Stimulated activated naive B cell treated with anti-CD40 and anti-IgM and Interleukin-4, amounts not matched to agents 10 μg/mL and 1 μg/mL and 100 μg/mL, for 72 hours (primary cell): ENCODE results near the gene CNOT8.
A peak's percentile ranks its signal among the peaks of the same experiment; 100 is the strongest.
"Not testable (repeated sequence)": the region's sequence is repeated elsewhere in the genome, so short reads cannot be mapped to it uniquely, and the experiment has no call there.

Experiments used
- ATAC-seq, 2 donors: fragments of 150-1000 bp; cut with Tn5 transposase; replicated peaks; 2 replicates each; pipeline ENCODE4 v1.10.0; 2021; ENCODE audit warnings: moderate library complexity in 1 of 2
- DNase-seq: peaks from one replicate; pipeline ENCODE4 v3.0.0; 2021
- H3K27ac Mint-ChIP-seq: one replicate; pipeline ENCODE4 v1.8.0; 2022; ENCODE audit warnings: mild to moderate bottlenecking, mixed read lengths
- H3K27me3 Mint-ChIP-seq, 2 donors: one replicate each; pipeline ENCODE4 v1.8.0; 2022; ENCODE audit warnings: mixed read lengths in 2 of 2
- H3K36me3 Mint-ChIP-seq, 2 donors: one replicate each; pipeline ENCODE4 v1.8.0; 2022; ENCODE audit warnings: mixed read lengths in 2 of 2, mild to moderate bottlenecking in 1 of 2
- H3K4me1 Mint-ChIP-seq, 2 donors: one replicate each; pipeline ENCODE4 v1.8.0; 2022; ENCODE audit warnings: mixed read lengths in 2 of 2, mild to moderate bottlenecking in 1 of 2
- H3K4me3 Mint-ChIP-seq, 2 donors: one replicate each; pipeline ENCODE4 v1.8.0; 2022; ENCODE audit warnings: mild to moderate bottlenecking in 2 of 2, mixed read lengths in 2 of 2, moderate library complexity in 1 of 2
- H3K9me3 Mint-ChIP-seq, 2 donors: one replicate each; pipeline ENCODE4 v1.8.0; 2022; ENCODE audit warnings: mixed read lengths in 2 of 2, mild to moderate bottlenecking in 1 of 2

CNOT8 gene

GRCh38 chr5:154858297-154858971 is at the start of gene CNOT8:
TSS of gene CNOT8 (plus strand) at chr5:154858627. CDS start at chr5:154863279, 4,652 bp downstream.
- Mint-ChIP-seq H3K9me3 (no peaks in the 10 kb centered on the region), H3K4me3 (peak within 1 kb of the TSS; percentile 94 to 97), H3K27ac (peak within 1 kb of the TSS; percentile 98), H3K36me3 (peaks cover 21 to 27% of the 10 kb centered on the region in 2 donors), H3K27me3 (no peaks in the 10 kb centered on the region), H3K4me1 (peaks cover 29 to 49% of the 10 kb centered on the region in 2 donors)
- DNase-seq: peak; percentile 98
- peak; percentile 85 to 87 for ATAC-seq

GRCh38 chr5:154811239-154811638 is 47.2 kb upstream of the CNOT8 start:
- Mint-ChIP-seq H3K36me3 (peaks cover 49 to 67% of the 10 kb centered on the region in 2 donors), H3K27me3 (no peaks in the 10 kb centered on the region), H3K4me1 (peaks cover 18 to 32% of the 10 kb centered on the region in 2 donors), H3K9me3 (no peaks in the 10 kb centered on the region), H3K27ac (peak overlapping the region; percentile 63), H3K4me3 (no peak overlapping the region)
- DNase-seq (no peak), ATAC-seq (no peak)

GRCh38 chr5:154811653-154812465 is 46.6 kb upstream of the CNOT8 start:
- no peak overlapping the region for H3K4me3 Mint-ChIP-seq
- no peak overlapping the region for H3K27ac Mint-ChIP-seq

GRCh38 chr5:154813158-154813557 is 45.3 kb upstream of the CNOT8 start:
- no peak for DNase-seq
- H3K9me3 Mint-ChIP-seq: no peaks in the 10 kb centered on the region
- peak overlapping the region; percentile 47 for H3K27ac Mint-ChIP-seq
- H3K4me1 Mint-ChIP-seq: peaks cover 18 to 37% of the 10 kb centered on the region in 2 donors
- peaks cover 54 to 68% of the 10 kb centered on the region in 2 donors for H3K36me3 Mint-ChIP-seq
- no peaks in the 10 kb centered on the region for H3K27me3 Mint-ChIP-seq
- no peak overlapping the region for H3K4me3 Mint-ChIP-seq
- ATAC-seq: peak; percentile 63 to 72

More at GRCh38 chr5:154811653-154812465, 46.6 kb upstream of the CNOT8 start:
- peak; percentile 34 for DNase-seq
- H3K27me3 Mint-ChIP-seq: no peaks in the 10 kb centered on the region
- peaks cover 53 to 67% of the 10 kb centered on the region in 2 donors for H3K36me3 Mint-ChIP-seq
- H3K4me1 Mint-ChIP-seq: peaks cover 18 to 37% of the 10 kb centered on the region in 2 donors
- no peaks in the 10 kb centered on the region for H3K9me3 Mint-ChIP-seq
- peak; percentile 73 to 76 for ATAC-seq

GRCh38 chr5:154813736-154814135 is 44.7 kb upstream of the CNOT8 start:
- H3K4me1 Mint-ChIP-seq: peaks cover 19 to 37% of the 10 kb centered on the region in 2 donors
- DNase-seq (no peak), ATAC-seq (peak in 1 of 2 donors; percentile 44)
- H3K27me3 Mint-ChIP-seq: no peaks in the 10 kb centered on the region
- peak overlapping the region; percentile 25 for H3K27ac Mint-ChIP-seq
- H3K36me3 Mint-ChIP-seq: peaks cover 50 to 66% of the 10 kb centered on the region in 2 donors
- no peak overlapping the region for H3K4me3 Mint-ChIP-seq
- H3K9me3 Mint-ChIP-seq: no peaks in the 10 kb centered on the region

GRCh38 chr5:154815025-154815424 is 43.4 kb upstream of the CNOT8 start:
- H3K27me3 Mint-ChIP-seq: no peaks in the 10 kb centered on the region
- H3K27ac Mint-ChIP-seq: peak overlapping the region; percentile 82
- ATAC-seq (no peak), DNase-seq (no peak)
- H3K4me1 Mint-ChIP-seq: peaks cover 21 to 37% of the 10 kb centered on the region in 2 donors
- no peak overlapping the region for H3K4me3 Mint-ChIP-seq
- no peaks in the 10 kb centered on the region for H3K9me3 Mint-ChIP-seq
- peaks cover 57 to 71% of the 10 kb centered on the region in 2 donors for H3K36me3 Mint-ChIP-seq

- Mint-ChIP-seq H3K36me3 (peaks cover 62 to 78% of the 10 kb centered on the region in 2 donors), H3K9me3 (no peaks in the 10 kb centered on the region), H3K4me3 (no peak overlapping the region), H3K4me1 (peaks cover 21 to 37% of the 10 kb centered on the region in 2 donors), H3K27me3 (no peaks in the 10 kb centered on the region), H3K27ac (peak overlapping the region; percentile 34)
- ATAC-seq (no peak), DNase-seq (no peak)
Measured at GRCh38 chr5:154815684-154816247, 42.7 kb upstream of the CNOT8 start.

- H3K27ac Mint-ChIP-seq: no peak overlapping the region
- H3K4me3 Mint-ChIP-seq: no peak overlapping the region
- peaks cover 15 to 26% of the 10 kb centered on the region in 2 donors for H3K4me1 Mint-ChIP-seq
- H3K27me3 Mint-ChIP-seq: no peaks in the 10 kb centered on the region
- H3K36me3 Mint-ChIP-seq: peaks cover 70 to 80% of the 10 kb centered on the region in 2 donors
- no peaks in the 10 kb centered on the region for H3K9me3 Mint-ChIP-seq
- no peak for DNase-seq
- no peak for ATAC-seq
Measured at GRCh38 chr5:154816891-154817492, 41.4 kb upstream of the CNOT8 start.

GRCh38 chr5:154817815-154818214 is 40.6 kb upstream of the CNOT8 start:
- Mint-ChIP-seq H3K27ac (no peak overlapping the region), H3K9me3 (no peaks in the 10 kb centered on the region), H3K36me3 (peaks cover 66 to 79% of the 10 kb centered on the region in 2 donors), H3K4me1 (peaks cover 12 to 18% of the 10 kb centered on the region in 2 donors), H3K27me3 (no peaks in the 10 kb centered on the region), H3K4me3 (no peak overlapping the region)
- ATAC-seq (no peak), DNase-seq (no peak)

GRCh38 chr5:154818471-154819116 is 39.8 kb upstream of the CNOT8 start:
- H3K4me1 Mint-ChIP-seq: peaks cover 6 to 12% of the 10 kb centered on the region in 2 donors
- H3K4me3 Mint-ChIP-seq: no peak overlapping the region
- ATAC-seq: no peak
- peak overlapping the region; percentile 49 for H3K27ac Mint-ChIP-seq
- no peaks in the 10 kb centered on the region for H3K9me3 Mint-ChIP-seq
- no peak for DNase-seq
- H3K27me3 Mint-ChIP-seq: no peaks in the 10 kb centered on the region
- H3K36me3 Mint-ChIP-seq: peaks cover 68 to 81% of the 10 kb centered on the region in 2 donors

GRCh38 chr5:154819546-154819945 is 38.9 kb upstream of the CNOT8 start:
- no peaks in the 10 kb centered on the region for H3K27me3 Mint-ChIP-seq
- DNase-seq (no peak), ATAC-seq (no peak)
- peaks cover 6 to 12% of the 10 kb centered on the region in 2 donors for H3K4me1 Mint-ChIP-seq
- H3K36me3 Mint-ChIP-seq: peaks cover 70 to 82% of the 10 kb centered on the region in 2 donors
- H3K27ac Mint-ChIP-seq: peak overlapping the region; percentile 42
- no peaks in the 10 kb centered on the region for H3K9me3 Mint-ChIP-seq
- no peak overlapping the region for H3K4me3 Mint-ChIP-seq

- ATAC-seq (no peak), DNase-seq (no peak)
- no peak overlapping the region for H3K4me3 Mint-ChIP-seq
- H3K36me3 Mint-ChIP-seq: peaks cover 61 to 76% of the 10 kb centered on the region in 2 donors
- peaks cover 6 to 11% of the 10 kb centered on the region in 2 donors for H3K4me1 Mint-ChIP-seq
- H3K9me3 Mint-ChIP-seq: no peaks in the 10 kb centered on the region
- peak overlapping the region; percentile 81 for H3K27ac Mint-ChIP-seq
- H3K27me3 Mint-ChIP-seq: no peaks in the 10 kb centered on the region
Measured at GRCh38 chr5:154820383-154820782, 38.0 kb upstream of the CNOT8 start.

- not testable (repeated sequence) for H3K4me1 Mint-ChIP-seq, H3K27me3 Mint-ChIP-seq, ATAC-seq, DNase-seq, H3K9me3 Mint-ChIP-seq, H3K27ac Mint-ChIP-seq, H3K4me3 Mint-ChIP-seq
- H3K36me3 Mint-ChIP-seq: peaks cover 52 to 66% of the 10 kb centered on the region in 2 donors
Measured at GRCh38 chr5:154822896-154823295, 35.5 kb upstream of the CNOT8 start.
